K562 (cell line): ENCODE data around the gene TMEM144. TPM values are rescaled to one million over a fixed set of nuclear protein-coding genes. Genes with fewer than 3 reads are reported as not detected.

Experiments used
- REST ChIP-seq, 2 experiments: fragments of 450-650 bp; formaldehyde crosslinking in 1 of 2; IDR thresholded peaks; 2 replicates each; pipeline versions ENCODE4 v1.4.0 to v1.6.1; 2014 to 2020; ENCODE audit warnings: mild to moderate bottlenecking in 2 of 2, borderline replicate concordance in 1 of 2, low read depth in 1 of 2
- polyA plus RNA-seq, 8 experiments: library from polyadenylated mRNA; depleted of rRNA in 4 of 8; stranded (reverse) in 5 of 8; unstranded in 3 of 8; fragments of >200 nt; fragmentation: Nextera tagmentation in 2 of 8; fragmentation: Illumina TruSeq in 1 of 8; extraction: Ambion mirVana in 2 of 8; extraction: Trizol in 1 of 8; gene quantifications; 2 replicates each; pipeline versions ENCODE4 v1.2.1 to v1.2.3, GENCODE V29; 2011 to 2014; ENCODE audit warnings: inconsistent platforms in 1 of 8, missing spikeins in 1 of 8
- total RNA-seq, 7 experiments: library from RNA; depleted of rRNA in 6 of 7; stranded (reverse); fragments of >200 nt in 6 of 7; fragmentation: Illumina TruSeq in 2 of 7; extraction: Trizol in 2 of 7; gene quantifications; 2 replicates each; pipeline versions ENCODE4 v1.2.1 to v1.2.3, GENCODE V29; 2011 to 2021; ENCODE audit warnings: low replicate concordance in 1 of 7

TMEM144 gene
- total and polyA plus RNA-seq, 9 of the 15 experiments (the other 6 are each of a cell fraction or from before 2014, with no cell fraction given), result 4.0 to 12.0 (median 6.1) TPM

- no peak for TF ChIP-seq REST (IDR thresholded peaks at IDR 0.05; ENCODE audit: borderline replicate concordance)
- no peak for TF ChIP-seq REST (CRISPR knock-in tag; IDR thresholded peaks at IDR 0.05; ENCODE audit: low read depth)
Observed at GRCh38 chr4:158290912-158291311, 80.6 kb downstream of the TMEM144 start (continued).
